Activated naive CD8-positive, alpha-beta T cell treated with anti-CD3 and anti-CD28 coated beads, Interleukin-2, amount 50 U/mL, for 24 hours (primary cell): ENCODE results near the gene MN1.
A peak's percentile ranks its signal among the peaks of the same experiment; 100 is the strongest.

Experiments used
- ATAC-seq: fragments of 150-1000 bp; cut with Tn5 transposase; one replicate; pipeline ENCODE4 v1.10.0; 2021
- DNase-seq: peaks from one replicate; pipeline ENCODE4 v3.0.0; 2021
- H3K27ac Mint-ChIP-seq: one replicate; pipeline ENCODE4 v1.8.0; 2021; ENCODE audit warnings: mild to moderate bottlenecking, mixed read lengths
- H3K27me3 Mint-ChIP-seq: one replicate; pipeline ENCODE4 v1.8.0; 2021; ENCODE audit warnings: mixed read lengths
- H3K36me3 Mint-ChIP-seq: one replicate; pipeline ENCODE4 v1.8.0; 2021; ENCODE audit warnings: low read depth, mixed read lengths
- H3K4me1 Mint-ChIP-seq: one replicate; pipeline ENCODE4 v1.8.0; 2021; ENCODE audit warnings: mixed read lengths
- H3K4me3 Mint-ChIP-seq: one replicate; pipeline ENCODE4 v1.8.0; 2021; ENCODE audit warnings: mild to moderate bottlenecking, moderate library complexity, mixed read lengths
- H3K9me3 Mint-ChIP-seq: one replicate; pipeline ENCODE4 v1.8.0; 2021; ENCODE audit warnings: mixed read lengths

The MN1 gene

GRCh38 chr22:27801616-27802345 is at the start of gene MN1:
Gene MN1 (minus strand): TSS chr22:27801756. CDS start chr22:27800543, 1,213 bp downstream.
- peak within 1 kb of the TSS; percentile 72 for H3K4me3 Mint-ChIP-seq
- no peak within 1 kb of the TSS for H3K27ac Mint-ChIP-seq
- DNase-seq (peak; percentile 40), ATAC-seq (peak; percentile 22)
- H3K27me3 Mint-ChIP-seq, result peaks cover 28% of the 10 kb centered on the region
- H3K4me1 Mint-ChIP-seq, result peaks cover 11% of the 10 kb centered on the region
- H3K36me3 Mint-ChIP-seq, result no peaks in the 10 kb centered on the region
- H3K9me3 Mint-ChIP-seq, result no peaks in the 10 kb centered on the region

GRCh38 chr22:27850000-27850521 is 48.5 kb upstream of the MN1 start:
- ATAC-seq, result no peak
- H3K27me3 Mint-ChIP-seq, result no peaks in the 10 kb centered on the region
- H3K27ac Mint-ChIP-seq, result peak overlapping the region; percentile 21
- DNase-seq, result no peak
- no peaks in the 10 kb centered on the region for H3K4me1 Mint-ChIP-seq
- no peak overlapping the region for H3K4me3 Mint-ChIP-seq
- H3K9me3 Mint-ChIP-seq, result no peaks in the 10 kb centered on the region
- peaks cover 58% of the 10 kb centered on the region for H3K36me3 Mint-ChIP-seq

- ATAC-seq (no peak), DNase-seq (no peak)
- no peaks in the 10 kb centered on the region for H3K4me1 Mint-ChIP-seq
- H3K27ac Mint-ChIP-seq, result peak overlapping the region; percentile 40
- H3K4me3 Mint-ChIP-seq, result no peak overlapping the region
- H3K36me3 Mint-ChIP-seq, result peaks cover 43% of the 10 kb centered on the region
- H3K9me3 Mint-ChIP-seq, result no peaks in the 10 kb centered on the region
- H3K27me3 Mint-ChIP-seq, result no peaks in the 10 kb centered on the region
These were observed 46.4 kb upstream of the MN1 start for GRCh38 chr22:27848005-27848404.

GRCh38 chr22:27846910-27847309 is 45.4 kb upstream of the MN1 start:
- no peaks in the 10 kb centered on the region for H3K27me3 Mint-ChIP-seq
- H3K27ac Mint-ChIP-seq, result no peak overlapping the region
- H3K36me3 Mint-ChIP-seq, result peaks cover 36% of the 10 kb centered on the region

GRCh38 chr22:27846248-27846757 is 44.7 kb upstream of the MN1 start:
- H3K36me3 Mint-ChIP-seq, result peaks cover 32% of the 10 kb centered on the region
- ATAC-seq, result no peak

More at GRCh38 chr22:27846910-27847309, 45.4 kb upstream of the MN1 start:
- DNase-seq, result no peak
- Mint-ChIP-seq H3K4me3 (no peak overlapping the region), H3K4me1 (no peaks in the 10 kb centered on the region), H3K9me3 (no peaks in the 10 kb centered on the region)
- ATAC-seq, result no peak

GRCh38 chr22:27845644-27846043 is 44.1 kb upstream of the MN1 start:
- ATAC-seq (no peak), DNase-seq (no peak)
- Mint-ChIP-seq H3K27me3 (no peaks in the 10 kb centered on the region), H3K4me1 (no peaks in the 10 kb centered on the region), H3K4me3 (no peak overlapping the region), H3K27ac (no peak overlapping the region), H3K9me3 (no peaks in the 10 kb centered on the region), H3K36me3 (peaks cover 29% of the 10 kb centered on the region)

More at GRCh38 chr22:27846248-27846757, 44.7 kb upstream of the MN1 start:
- no peak overlapping the region for H3K27ac Mint-ChIP-seq
- no peaks in the 10 kb centered on the region for H3K9me3 Mint-ChIP-seq
- H3K4me3 Mint-ChIP-seq, result no peak overlapping the region
- no peak for DNase-seq
- no peaks in the 10 kb centered on the region for H3K4me1 Mint-ChIP-seq
- H3K27me3 Mint-ChIP-seq, result no peaks in the 10 kb centered on the region

- no peak for DNase-seq
- H3K27me3 Mint-ChIP-seq, result no peaks in the 10 kb centered on the region
- no peak overlapping the region for H3K27ac Mint-ChIP-seq
These were observed 43.4 kb upstream of the MN1 start for GRCh38 chr22:27844656-27845591.

GRCh38 chr22:27844256-27844655 is 42.7 kb upstream of the MN1 start:
- no peak overlapping the region for H3K4me3 Mint-ChIP-seq
- no peaks in the 10 kb centered on the region for H3K9me3 Mint-ChIP-seq
- no peaks in the 10 kb centered on the region for H3K27me3 Mint-ChIP-seq
- no peaks in the 10 kb centered on the region for H3K4me1 Mint-ChIP-seq
- peaks cover 27% of the 10 kb centered on the region for H3K36me3 Mint-ChIP-seq
- no peak for DNase-seq
- ATAC-seq, result no peak
- no peak overlapping the region for H3K27ac Mint-ChIP-seq

More at GRCh38 chr22:27844656-27845591, 43.4 kb upstream of the MN1 start:
- Mint-ChIP-seq H3K4me3 (no peak overlapping the region), H3K36me3 (peaks cover 27% of the 10 kb centered on the region), H3K9me3 (no peaks in the 10 kb centered on the region), H3K4me1 (no peaks in the 10 kb centered on the region)
- no peak for ATAC-seq

GRCh38 chr22:27843441-27843840 is 41.9 kb upstream of the MN1 start:
- no peak for ATAC-seq
- no peak for DNase-seq
- Mint-ChIP-seq H3K9me3 (no peaks in the 10 kb centered on the region), H3K4me1 (no peaks in the 10 kb centered on the region), H3K27me3 (no peaks in the 10 kb centered on the region), H3K36me3 (peaks cover 26% of the 10 kb centered on the region), H3K4me3 (no peak overlapping the region), H3K27ac (no peak overlapping the region)

- ATAC-seq (no peak), DNase-seq (no peak)
- Mint-ChIP-seq H3K4me3 (no peak overlapping the region), H3K36me3 (peaks cover 22% of the 10 kb centered on the region), H3K27me3 (no peaks in the 10 kb centered on the region), H3K4me1 (no peaks in the 10 kb centered on the region), H3K27ac (peak overlapping the region; percentile 45), H3K9me3 (peaks cover 3% of the 10 kb centered on the region)
These were observed 41.3 kb upstream of the MN1 start for GRCh38 chr22:27842669-27843431.

GRCh38 chr22:27842201-27842600 is 40.6 kb upstream of the MN1 start:
- H3K4me1 Mint-ChIP-seq, result no peaks in the 10 kb centered on the region
- no peak overlapping the region for H3K4me3 Mint-ChIP-seq
- H3K9me3 Mint-ChIP-seq, result peaks cover 7% of the 10 kb centered on the region
- no peak overlapping the region for H3K27ac Mint-ChIP-seq
- DNase-seq, result no peak
- no peaks in the 10 kb centered on the region for H3K27me3 Mint-ChIP-seq
- H3K36me3 Mint-ChIP-seq, result peaks cover 22% of the 10 kb centered on the region
- ATAC-seq, result no peak

- peaks cover 18% of the 10 kb centered on the region for H3K36me3 Mint-ChIP-seq
- DNase-seq (no peak), ATAC-seq (no peak)
- peaks cover 7% of the 10 kb centered on the region for H3K9me3 Mint-ChIP-seq
- H3K27me3 Mint-ChIP-seq, result no peaks in the 10 kb centered on the region
- H3K27ac Mint-ChIP-seq, result no peak overlapping the region
- no peak overlapping the region for H3K4me3 Mint-ChIP-seq
- no peaks in the 10 kb centered on the region for H3K4me1 Mint-ChIP-seq
These were observed 38.9 kb upstream of the MN1 start for GRCh38 chr22:27840436-27840835.

GRCh38 chr22:27839057-27839660 is 37.6 kb upstream of the MN1 start:
- Mint-ChIP-seq H3K27me3 (no peaks in the 10 kb centered on the region), H3K36me3 (peaks cover 18% of the 10 kb centered on the region), H3K4me1 (no peaks in the 10 kb centered on the region), H3K27ac (no peak overlapping the region), H3K4me3 (no peak overlapping the region), H3K9me3 (peaks cover 7% of the 10 kb centered on the region)
- DNase-seq (no peak), ATAC-seq (no peak)

GRCh38 chr22:27836181-27836580 is 34.6 kb upstream of the MN1 start:
- Mint-ChIP-seq H3K27me3 (no peaks in the 10 kb centered on the region), H3K27ac (no peak overlapping the region), H3K4me1 (peaks cover 9% of the 10 kb centered on the region), H3K36me3 (peaks cover 13% of the 10 kb centered on the region), H3K9me3 (peaks cover 7% of the 10 kb centered on the region), H3K4me3 (no peak overlapping the region)
- no peak for DNase-seq
- no peak for ATAC-seq
